HG02852 (cell line): ENCODE measurements around the gene THRA.

Source experiments
- ATAC-seq: cut with Tn5 transposase; IDR thresholded peaks from one replicate; pipeline ENCODE4 v1.9.1; 2021; ENCODE audit warnings: mild to moderate bottlenecking, moderate library complexity; ENCODE audit not compliant: unreplicated experiment

THRA gene

GRCh38 chr17:40095944-40096791, 33.4 kb downstream of the THRA start:
- peak; percentile 56 for ATAC-seq

- no peak for ATAC-seq
Measured at GRCh38 chr17:40097087-40097486, 34.3 kb downstream of the THRA start.

DNA sequence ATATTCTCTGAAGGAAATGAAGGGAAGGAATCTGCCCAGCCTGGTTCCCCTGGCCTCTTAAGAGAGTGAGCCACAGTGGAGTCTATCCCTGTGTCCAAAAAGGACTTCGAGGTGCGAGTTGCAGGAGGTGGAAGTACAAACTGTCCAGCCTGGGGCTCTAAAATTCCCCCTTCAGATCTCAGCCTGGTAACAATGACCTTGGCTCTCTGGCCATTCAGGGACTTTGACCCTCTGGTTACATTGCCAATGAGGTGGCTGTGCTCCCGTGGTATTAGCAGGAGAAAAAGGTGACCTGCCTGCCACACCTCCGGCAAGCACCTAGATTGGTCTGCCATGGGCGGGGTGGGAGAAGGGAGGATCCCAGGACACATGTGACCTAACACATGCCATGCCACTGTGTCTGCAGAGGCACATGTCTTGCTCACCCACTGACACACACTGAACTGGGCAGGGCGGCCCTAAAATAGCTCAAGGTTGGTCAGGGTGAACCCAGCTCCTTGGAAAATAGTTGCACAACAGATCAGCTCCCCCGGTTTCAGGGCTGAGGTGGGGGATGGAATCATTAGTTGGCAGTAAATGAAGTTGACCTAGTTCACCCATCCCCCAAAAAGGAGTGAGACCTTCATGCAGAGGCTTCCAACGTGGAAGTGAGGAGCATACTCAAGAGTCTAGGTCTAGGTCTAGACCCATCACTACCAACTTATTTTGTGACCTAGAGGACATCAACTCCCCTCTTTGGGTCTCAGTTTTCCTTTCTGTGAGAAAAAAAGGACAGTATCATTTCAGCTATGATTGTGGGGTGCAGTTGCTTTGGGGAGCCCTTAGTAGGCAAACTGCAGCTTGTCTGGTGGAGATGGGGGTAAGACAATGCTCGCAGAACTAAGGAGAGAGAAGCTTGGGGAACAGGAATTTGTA, 35.4 kb downstream of the THRA start:
- no peak for ATAC-seq

GRCh38 chr17:40098846-40099618, 36.3 kb downstream of the THRA start:
- ATAC-seq, result peak; percentile 58

- ATAC-seq, result no peak
Measured at GRCh38 chr17:40099619-40100418, 37.1 kb downstream of the THRA start.

DNA sequence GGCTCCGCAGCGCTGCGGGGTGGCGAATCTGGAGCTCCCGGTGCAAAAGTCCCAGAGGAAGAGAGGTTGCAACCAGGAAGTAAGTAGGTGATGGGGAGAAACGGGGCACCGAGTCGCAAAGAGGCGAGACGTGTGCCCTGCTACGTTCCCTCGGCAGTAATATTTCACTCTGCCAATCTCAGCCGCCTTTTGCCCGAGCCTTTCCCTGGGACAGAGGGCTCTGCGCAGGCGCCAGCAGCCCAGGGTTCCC, 37.6 kb downstream of the THRA start, which contains the start of gene NR1D1:
TSS of gene NR1D1 (minus strand) at position 171 of the 250 bp plus-strand sequence. CDS start 495 bp downstream, outside the sequence.
- ATAC-seq, result no peak

GRCh38 chr17:40100669-40101366, 38.1 kb downstream of the THRA start:
- ATAC-seq, result no peak

DNA sequence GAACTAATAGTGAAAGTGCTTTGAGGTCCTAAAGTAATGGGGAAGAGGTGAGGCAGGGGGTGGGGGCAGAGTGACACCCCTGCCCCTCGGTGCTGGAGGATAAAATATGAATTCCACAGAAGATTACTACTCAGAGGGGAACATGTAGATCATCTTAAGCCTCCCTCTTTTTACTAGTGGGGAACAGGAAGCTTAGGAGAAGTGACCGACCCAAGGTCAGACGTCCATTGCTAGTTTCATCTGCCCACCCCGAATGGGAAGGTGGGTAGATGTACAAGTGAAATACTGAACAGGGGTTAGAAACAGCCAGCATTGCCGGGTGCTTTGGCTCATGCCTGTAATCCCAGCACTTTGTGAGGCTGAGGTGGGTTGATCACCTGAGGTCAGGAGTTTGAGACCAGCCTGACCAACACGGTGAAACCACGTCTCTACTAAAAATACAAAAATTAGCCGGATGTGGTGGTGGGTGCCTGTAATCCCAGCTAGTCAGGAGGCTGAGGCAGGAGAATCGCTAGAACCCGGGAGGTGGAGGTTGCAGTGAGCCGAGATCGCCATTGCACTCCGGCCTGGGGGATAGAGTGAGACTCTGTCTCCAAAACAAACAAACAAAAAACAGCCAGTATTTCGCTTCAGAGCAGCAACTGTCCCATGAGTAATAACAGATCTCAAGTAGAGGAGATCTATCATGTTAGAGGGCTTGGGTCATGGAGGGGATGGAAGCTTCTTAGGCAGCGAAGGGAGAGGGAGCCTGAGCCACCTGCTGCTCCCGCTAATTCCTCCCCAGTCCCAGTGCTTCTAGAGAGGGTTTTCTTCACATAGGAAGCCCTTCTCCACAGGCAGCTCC, 38.8 kb downstream of the THRA start:
- no peak for ATAC-seq

DNA sequence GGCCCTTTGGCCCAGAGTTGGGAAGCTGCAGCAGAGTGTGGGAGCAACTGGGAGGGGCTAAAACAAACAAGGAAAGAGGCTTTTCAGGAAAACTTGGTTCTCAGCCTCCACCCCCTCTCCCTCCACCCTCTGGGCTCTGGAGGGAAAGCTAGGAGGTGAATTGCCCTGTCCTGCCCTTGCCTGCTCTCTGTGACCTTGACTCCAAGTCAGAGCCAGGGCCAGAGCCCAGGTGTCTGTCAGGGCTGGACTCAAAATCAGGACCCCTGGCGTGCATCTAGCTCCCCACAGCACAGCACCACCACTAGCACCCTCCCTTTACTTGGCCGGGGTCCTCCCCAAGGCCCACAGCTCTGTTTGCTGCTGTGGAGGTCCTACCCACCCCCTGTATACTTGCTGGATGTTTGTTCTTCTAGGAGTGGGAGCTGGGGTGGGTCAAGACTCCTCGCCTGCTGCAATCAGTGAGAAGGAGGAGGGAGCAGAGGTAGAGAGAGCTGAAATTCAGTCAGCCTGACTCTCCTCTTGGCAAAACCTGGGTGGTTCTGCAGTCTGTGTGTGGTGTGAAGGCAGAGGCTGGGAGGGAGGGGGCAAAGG, 40.4 kb downstream of the THRA start:
- no peak for ATAC-seq

DNA sequence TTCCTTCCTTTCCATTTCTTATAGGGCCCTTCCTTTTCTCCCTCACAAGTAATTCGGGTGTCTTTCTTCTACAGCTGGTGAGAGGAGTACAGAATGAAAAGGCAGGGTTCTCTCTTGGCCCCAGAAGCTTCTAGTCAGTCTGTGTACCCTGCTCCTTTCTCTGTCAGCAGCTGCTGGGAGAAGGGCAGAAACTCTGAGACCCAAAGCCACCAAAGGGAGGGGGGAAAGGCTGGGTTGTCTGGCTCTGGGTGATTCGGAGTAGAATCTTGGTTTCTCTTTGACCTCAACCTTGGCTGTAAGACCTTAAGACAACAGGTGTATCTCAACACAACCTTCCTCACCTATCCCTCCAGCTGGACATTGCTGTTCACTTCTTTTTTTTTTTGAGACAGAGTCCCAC, 40.9 kb downstream of the THRA start:
- ATAC-seq, result no peak

- ATAC-seq, result no peak
Measured at GRCh38 chr17:40104594-40105486, 42.1 kb downstream of the THRA start.

DNA sequence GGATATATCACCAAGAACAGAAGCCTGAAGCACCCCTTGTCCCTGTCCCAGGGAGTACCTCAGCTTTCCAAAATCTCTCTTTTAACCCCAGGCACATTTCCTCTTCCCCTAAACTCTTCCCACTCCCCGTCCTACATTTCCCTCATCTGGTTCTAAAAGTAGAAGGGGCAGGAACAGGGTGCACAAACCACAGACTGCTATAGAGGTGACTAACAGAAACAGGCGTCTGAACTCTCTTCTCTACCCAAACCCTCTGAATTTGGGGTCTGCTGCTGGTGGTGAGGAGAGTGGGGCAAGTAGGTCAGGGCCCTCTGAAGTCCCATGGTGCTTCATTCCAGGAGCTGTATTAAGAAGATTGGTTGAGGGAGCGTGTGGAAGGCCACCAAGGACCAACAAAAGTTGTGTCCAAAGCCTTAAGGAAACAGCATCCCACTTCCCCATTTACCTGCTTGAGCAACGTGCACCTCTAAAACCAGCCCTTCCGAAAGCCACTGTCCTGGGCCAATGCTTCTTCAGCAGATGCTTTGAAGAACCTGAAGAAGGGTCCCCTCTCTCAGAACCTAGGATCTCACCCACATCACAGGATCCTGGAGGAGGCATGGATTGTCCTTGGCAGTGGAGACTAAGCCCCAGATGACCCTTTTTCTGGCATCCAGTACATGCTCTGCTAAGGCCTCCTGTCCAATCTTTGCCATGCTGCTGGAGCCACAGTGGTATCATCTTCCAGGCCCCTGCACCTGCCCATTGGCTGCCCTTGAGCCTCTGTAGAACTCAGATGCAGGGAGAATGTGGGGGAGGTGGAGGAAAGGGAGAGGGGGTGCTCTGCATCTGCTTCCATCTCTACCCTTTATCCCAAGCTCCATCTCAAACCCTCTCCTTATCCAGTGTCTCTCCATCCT, 43.3 kb downstream of the THRA start:
- ATAC-seq, result no peak

GRCh38 chr17:40106760-40107521, 44.2 kb downstream of the THRA start:
- ATAC-seq, result no peak

- no peak for ATAC-seq
Measured at GRCh38 chr17:40107522-40108174, 44.9 kb downstream of the THRA start.
